Neural cell (in vitro differentiated cells): Measurements from ENCODE around the gene ZC3H4. TPM values are rescaled to one million over a fixed set of nuclear protein-coding genes. Genes with fewer than 3 reads are reported as not detected.

ENCODE experiments used
- H2AFZ ChIP-seq: fragments of 200-600, 300-800 bp; sonication (generic), shearing (Covaris generic); 2 replicates; pipeline ENCODE4 v1.6.0; 2014; ENCODE audit warnings: low read depth, mild to moderate bottlenecking, antibody characterized with exemption, low read length, moderate library complexity
- H3F3A ChIP-seq: fragments of 200-600 bp; shearing (Covaris generic); 2 replicates; pipeline ENCODE4 v1.6.1; 2016; ENCODE audit warnings: mild to moderate bottlenecking, moderate library complexity, mixed read lengths, antibody characterized with exemption, low read length; ENCODE audit not compliant: insufficient read depth, poor library complexity, severe bottlenecking
- H3K27ac ChIP-seq: fragments of 200-600, 300-800 bp; sonication (generic), shearing (Covaris generic); 2 replicates; pipeline ENCODE4 v1.5.1; 2014; ENCODE audit warnings: mild to moderate bottlenecking, low read length, moderate library complexity
- H3K27me3 ChIP-seq: fragments of 300-800, 200-600 bp; sonication (generic), shearing (Covaris generic); 2 replicates; pipeline ENCODE4 v1.6.0; 2014; ENCODE audit warnings: mild to moderate bottlenecking, low read depth, low read length, moderate library complexity; ENCODE audit not compliant: insufficient read depth
- H3K36me3 ChIP-seq: fragments of 300-800, 200-600 bp; sonication (generic), shearing (Covaris generic); 2 replicates; pipeline ENCODE4 v1.5.1; 2014; ENCODE audit warnings: mild to moderate bottlenecking, antibody characterized with exemption, low read length, moderate library complexity; ENCODE audit not compliant: insufficient read depth
- H3K4me2 ChIP-seq: fragments of 300-800, 200-600 bp; sonication (generic), shearing (Covaris generic); 2 replicates; pipeline ENCODE4 v1.6.0; 2014; ENCODE audit warnings: mild to moderate bottlenecking, low read length
- H3K4me3 ChIP-seq: fragments of 300-800, 200-600 bp; sonication (generic), shearing (Covaris generic); 2 replicates; pipeline ENCODE4 v1.5.1; 2014; ENCODE audit warnings: mild to moderate bottlenecking, low read length, moderate library complexity
- H3K79me2 ChIP-seq: fragments of 200-600 bp; shearing (Covaris generic); replicated peaks from 2 replicates; pipeline ENCODE4 v1.6.0; 2014; ENCODE audit warnings: mild to moderate bottlenecking, low read length, moderate library complexity; ENCODE audit not compliant: insufficient read depth
- H3K9ac ChIP-seq: fragments of 300-800, 200-600 bp; sonication (generic), shearing (Covaris generic); 2 replicates; pipeline ENCODE4 v1.6.1; 2016; ENCODE audit warnings: mild to moderate bottlenecking, low read length, mixed read lengths
- H3K9me2 ChIP-seq: fragments of 200-600 bp; shearing (Covaris generic); 2 replicates; pipeline ENCODE4 v1.6.1; 2016; ENCODE audit warnings: mild to moderate bottlenecking, low read length, mixed read lengths; ENCODE audit not compliant: insufficient read depth
- H3K9me3 ChIP-seq: fragments of 200-600, 300-800 bp; sonication (generic), shearing (Covaris generic); 2 replicates; pipeline ENCODE4 v1.6.1; 2016; ENCODE audit warnings: mild to moderate bottlenecking, mixed run types, low read length, moderate library complexity, mixed read lengths
- H4K20me1 ChIP-seq: fragments of 200-600 bp; shearing (Covaris generic); 2 replicates; pipeline ENCODE4 v1.6.1; 2016; ENCODE audit warnings: mild to moderate bottlenecking, mixed run types; ENCODE audit not compliant: insufficient read depth
- EP300 ChIP-seq: fragments of 450-650 bp; conservative IDR thresholded peaks from 2 replicates; pipeline ENCODE4 v1.6.1; 2014; ENCODE audit warnings: antibody characterized with exemption, mild to moderate bottlenecking, moderate library complexity; ENCODE audit not compliant: poor library complexity, severe bottlenecking
- EZH2 ChIP-seq: fragments of 200-600, 300-800 bp; shearing (Covaris generic), sonication (generic); IDR thresholded peaks from 2 replicates; pipeline ENCODE4 v1.6.1; 2014; ENCODE audit warnings: antibody characterized with exemption, low read length, borderline replicate concordance, mild to moderate bottlenecking; ENCODE audit not compliant: insufficient read depth, poor library complexity, severe bottlenecking
- MXI1 ChIP-seq: fragments of 450-650 bp; conservative IDR thresholded peaks from 2 replicates; pipeline ENCODE4 v1.6.1; 2014; ENCODE audit warnings: antibody characterized with exemption, mild to moderate bottlenecking; ENCODE audit not compliant: poor library complexity, severe bottlenecking
- POLR2AphosphoS5 ChIP-seq: IDR thresholded peaks from 2 replicates; pipeline ENCODE4 v1.6.1; 2012
- RAD21 ChIP-seq: fragments of 450-650 bp; conservative IDR thresholded peaks from 2 replicates; pipeline ENCODE4 v1.6.1; 2014; ENCODE audit warnings: antibody characterized with exemption, mild to moderate bottlenecking, moderate library complexity
- SMC3 ChIP-seq: fragments of 450-650 bp; conservative IDR thresholded peaks from 2 replicates; pipeline ENCODE4 v1.6.1; 2014; ENCODE audit warnings: antibody characterized with exemption, mild to moderate bottlenecking, moderate library complexity; ENCODE audit not compliant: poor library complexity
- TAF1 ChIP-seq: IDR thresholded peaks from 2 replicates; pipeline ENCODE4 v1.6.1; 2012; ENCODE audit warnings: low read depth
- polyA plus RNA-seq: library from polyadenylated mRNA; depleted of rRNA; stranded (reverse); fragments of >200 nt; gene quantifications from 2 replicates; pipeline ENCODE4 v1.2.3, GENCODE V29; 2014
- TF ChIP-seq, protein P1 (sequence below): IDR thresholded peaks from 2 replicates; pipeline ENCODE4 v1.6.1; 2012; ENCODE audit warnings: borderline replicate concordance
- TF ChIP-seq, protein P2 (sequence below): fragments of 450-650 bp; IDR thresholded peaks from 2 replicates; pipeline ENCODE4 v1.5.1; 2014; ENCODE audit warnings: antibody characterized with exemption, mild to moderate bottlenecking, moderate library complexity; ENCODE audit not compliant: poor library complexity, severe bottlenecking

Gene ZC3H4
- polyA plus RNA-seq, 1 donor from 2014 or later, result 5.1 TPM

DNA sequence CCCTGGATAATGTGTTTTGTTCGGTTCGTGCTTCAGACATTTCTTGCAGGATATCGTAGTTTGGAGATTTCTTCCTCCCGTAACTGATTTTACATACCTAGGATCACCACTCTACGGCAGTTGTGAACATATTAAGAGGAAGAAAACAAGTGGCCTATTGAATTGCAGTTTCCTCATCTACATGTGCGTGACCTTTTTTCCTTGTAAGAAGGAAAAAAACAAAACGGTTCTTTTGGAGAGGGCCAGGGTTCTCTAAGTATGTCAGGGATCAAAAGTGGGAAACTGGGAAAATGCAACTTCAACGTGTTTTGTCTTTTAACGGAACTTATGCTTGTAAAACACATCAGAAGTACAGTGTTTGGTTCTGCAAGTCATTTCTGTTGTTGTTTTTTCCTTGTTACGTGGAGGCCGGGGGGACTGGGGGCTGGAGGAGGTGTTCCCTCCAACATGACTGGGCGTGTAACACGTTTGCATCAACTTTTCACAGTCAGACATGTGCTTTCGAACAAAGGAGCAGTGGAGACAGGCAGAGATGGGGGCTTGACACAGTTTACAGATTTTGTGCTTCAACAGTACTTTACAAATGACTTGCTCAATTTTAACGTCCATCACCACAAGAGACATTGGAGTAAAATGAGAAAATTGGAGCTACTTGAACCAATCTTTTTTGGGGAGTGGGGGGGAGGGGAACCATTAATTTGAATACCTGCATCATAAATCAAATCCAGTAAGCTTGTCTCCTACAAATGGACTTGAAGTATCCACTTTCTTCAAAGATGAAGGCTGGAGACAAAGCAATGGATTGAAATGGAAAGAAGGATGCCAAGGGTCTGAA lies 3.8 kb downstream of the ZC3H4 start:
- Histone ChIP-seq H3K9me3 (no peaks in the 10 kb centered on the region), H3K27me3 (no peaks in the 10 kb centered on the region), H3K4me3 (peak overlapping the region; percentile 90), H2AFZ (no peak overlapping the region), H3K4me2 (peak overlapping the region; percentile 97), H3F3A (peaks cover 6% of the 10 kb centered on the region), H3K9ac (peak overlapping the region; percentile 100), H3K79me2 (peaks cover 49% of the 10 kb centered on the region), H3K27ac (peak overlapping the region; percentile 100), H4K20me1 (no peaks in the 10 kb centered on the region), H3K9me2 (no peaks in the 10 kb centered on the region), H3K36me3 (no peaks in the 10 kb centered on the region)
- TF ChIP-seq MXI1 (peak; percentile 59), EZH2 (no peak), EP300 (no peak), RAD21 (no peak), POLR2AphosphoS5 (peak; percentile 26), SMC3 (no peak), TAF1 (no peak)
- TF ChIP-seq, protein P1, sequence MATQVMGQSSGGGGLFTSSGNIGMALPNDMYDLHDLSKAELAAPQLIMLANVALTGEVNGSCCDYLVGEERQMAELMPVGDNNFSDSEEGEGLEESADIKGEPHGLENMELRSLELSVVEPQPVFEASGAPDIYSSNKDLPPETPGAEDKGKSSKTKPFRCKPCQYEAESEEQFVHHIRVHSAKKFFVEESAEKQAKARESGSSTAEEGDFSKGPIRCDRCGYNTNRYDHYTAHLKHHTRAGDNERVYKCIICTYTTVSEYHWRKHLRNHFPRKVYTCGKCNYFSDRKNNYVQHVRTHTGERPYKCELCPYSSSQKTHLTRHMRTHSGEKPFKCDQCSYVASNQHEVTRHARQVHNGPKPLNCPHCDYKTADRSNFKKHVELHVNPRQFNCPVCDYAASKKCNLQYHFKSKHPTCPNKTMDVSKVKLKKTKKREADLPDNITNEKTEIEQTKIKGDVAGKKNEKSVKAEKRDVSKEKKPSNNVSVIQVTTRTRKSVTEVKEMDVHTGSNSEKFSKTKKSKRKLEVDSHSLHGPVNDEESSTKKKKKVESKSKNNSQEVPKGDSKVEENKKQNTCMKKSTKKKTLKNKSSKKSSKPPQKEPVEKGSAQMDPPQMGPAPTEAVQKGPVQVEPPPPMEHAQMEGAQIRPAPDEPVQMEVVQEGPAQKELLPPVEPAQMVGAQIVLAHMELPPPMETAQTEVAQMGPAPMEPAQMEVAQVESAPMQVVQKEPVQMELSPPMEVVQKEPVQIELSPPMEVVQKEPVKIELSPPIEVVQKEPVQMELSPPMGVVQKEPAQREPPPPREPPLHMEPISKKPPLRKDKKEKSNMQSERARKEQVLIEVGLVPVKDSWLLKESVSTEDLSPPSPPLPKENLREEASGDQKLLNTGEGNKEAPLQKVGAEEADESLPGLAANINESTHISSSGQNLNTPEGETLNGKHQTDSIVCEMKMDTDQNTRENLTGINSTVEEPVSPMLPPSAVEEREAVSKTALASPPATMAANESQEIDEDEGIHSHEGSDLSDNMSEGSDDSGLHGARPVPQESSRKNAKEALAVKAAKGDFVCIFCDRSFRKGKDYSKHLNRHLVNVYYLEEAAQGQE, result no peak
- TF ChIP-seq, protein P2, sequence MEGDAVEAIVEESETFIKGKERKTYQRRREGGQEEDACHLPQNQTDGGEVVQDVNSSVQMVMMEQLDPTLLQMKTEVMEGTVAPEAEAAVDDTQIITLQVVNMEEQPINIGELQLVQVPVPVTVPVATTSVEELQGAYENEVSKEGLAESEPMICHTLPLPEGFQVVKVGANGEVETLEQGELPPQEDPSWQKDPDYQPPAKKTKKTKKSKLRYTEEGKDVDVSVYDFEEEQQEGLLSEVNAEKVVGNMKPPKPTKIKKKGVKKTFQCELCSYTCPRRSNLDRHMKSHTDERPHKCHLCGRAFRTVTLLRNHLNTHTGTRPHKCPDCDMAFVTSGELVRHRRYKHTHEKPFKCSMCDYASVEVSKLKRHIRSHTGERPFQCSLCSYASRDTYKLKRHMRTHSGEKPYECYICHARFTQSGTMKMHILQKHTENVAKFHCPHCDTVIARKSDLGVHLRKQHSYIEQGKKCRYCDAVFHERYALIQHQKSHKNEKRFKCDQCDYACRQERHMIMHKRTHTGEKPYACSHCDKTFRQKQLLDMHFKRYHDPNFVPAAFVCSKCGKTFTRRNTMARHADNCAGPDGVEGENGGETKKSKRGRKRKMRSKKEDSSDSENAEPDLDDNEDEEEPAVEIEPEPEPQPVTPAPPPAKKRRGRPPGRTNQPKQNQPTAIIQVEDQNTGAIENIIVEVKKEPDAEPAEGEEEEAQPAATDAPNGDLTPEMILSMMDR, result no peak

DNA sequence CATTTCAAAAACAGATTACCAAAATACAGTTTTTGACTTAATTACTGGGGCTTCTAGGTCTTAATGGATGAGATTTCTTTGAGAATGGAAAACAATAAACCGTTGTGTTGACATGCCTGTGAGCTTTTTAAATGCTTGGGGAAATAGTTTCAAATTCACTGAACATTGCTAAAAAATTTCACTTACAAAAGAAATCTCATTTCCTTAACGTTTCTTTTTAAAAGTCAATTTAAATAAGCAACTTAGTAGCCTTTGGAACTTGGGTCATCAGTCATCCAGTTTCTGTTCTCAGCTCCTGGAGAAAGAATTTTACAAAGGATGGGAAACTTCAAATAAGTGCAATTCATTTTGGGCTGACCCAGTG lies 4.4 kb downstream of the ZC3H4 start:
- Histone ChIP-seq H3K9me3 (no peaks in the 10 kb centered on the region), H2AFZ (no peak overlapping the region), H3K4me3 (peak overlapping the region; percentile 90), H3K9me2 (no peaks in the 10 kb centered on the region), H3F3A (peaks cover 6% of the 10 kb centered on the region), H3K36me3 (no peaks in the 10 kb centered on the region), H3K9ac (no peak overlapping the region), H3K27ac (no peak overlapping the region), H3K4me2 (no peak overlapping the region), H3K27me3 (no peaks in the 10 kb centered on the region), H4K20me1 (no peaks in the 10 kb centered on the region), H3K79me2 (peaks cover 55% of the 10 kb centered on the region)
- TF ChIP-seq MXI1 (no peak), RAD21 (no peak), EP300 (no peak), EZH2 (no peak), POLR2AphosphoS5 (no peak), SMC3 (no peak), TAF1 (no peak)
- TF ChIP-seq, protein P1, result no peak
- TF ChIP-seq, protein P2, result no peak
